Islet of Langerhans (tissue), 1 donor: ENCODE results near the gene CREBL2.
"Not testable (repeated sequence)": the region's sequence is repeated elsewhere in the genome, so short reads cannot be mapped to it uniquely, and the experiment has no call there.

Experiments
- FAIRE-seq: peaks from one replicate; lab custom pipeline; 2011; peaks lifted over from hg19 to GRCh38; lab: Jason Lieb, UNC

The CREBL2 gene

GRCh38 chr12:12639995-12640394, 28.3 kb downstream of the CREBL2 start:
- not testable (repeated sequence) for FAIRE-seq

GRCh38 chr12:12641650-12642049, 30.0 kb downstream of the CREBL2 start:
- FAIRE-seq = no peak

- no peak for FAIRE-seq
Observed at GRCh38 chr12:12642916-12643315, 31.2 kb downstream of the CREBL2 start.

GRCh38 chr12:12645485-12645884, 33.8 kb downstream of the CREBL2 start:
- no peak for FAIRE-seq

- FAIRE-seq = not testable (repeated sequence)
Observed at GRCh38 chr12:12645968-12646367, 34.3 kb downstream of the CREBL2 start.

- no peak for FAIRE-seq
Observed at GRCh38 chr12:12646483-12647072, 34.9 kb downstream of the CREBL2 start.

- no peak for FAIRE-seq
Observed at GRCh38 chr12:12648284-12648683, 36.6 kb downstream of the CREBL2 start.

GRCh38 chr12:12648951-12649650, 37.4 kb downstream of the CREBL2 start:
- no peak for FAIRE-seq

- no peak for FAIRE-seq
Observed at GRCh38 chr12:12651752-12652151, 40.1 kb downstream of the CREBL2 start.

- FAIRE-seq = not testable (repeated sequence)
Observed at GRCh38 chr12:12652704-12653103, 41.0 kb downstream of the CREBL2 start.

GRCh38 chr12:12653922-12654321, 42.2 kb downstream of the CREBL2 start:
- FAIRE-seq = no peak

- no peak for FAIRE-seq
Observed at GRCh38 chr12:12654691-12655460, 43.2 kb downstream of the CREBL2 start.

GRCh38 chr12:12660201-12660600, 48.5 kb downstream of the CREBL2 start:
- no peak for FAIRE-seq

GRCh38 chr12:12661086-12661856, 49.6 kb downstream of the CREBL2 start:
- FAIRE-seq = no peak

- no peak for FAIRE-seq
Observed at GRCh38 chr12:12663644-12664294, 52.1 kb downstream of the CREBL2 start.

- FAIRE-seq = no peak
Observed at GRCh38 chr12:12665194-12665593, 53.5 kb downstream of the CREBL2 start.

- no peak for FAIRE-seq
Observed at GRCh38 chr12:12668005-12668404, 56.3 kb downstream of the CREBL2 start.

- no peak for FAIRE-seq
Observed at GRCh38 chr12:12669020-12669419, 57.3 kb downstream of the CREBL2 start.

- no peak for FAIRE-seq
Observed at GRCh38 chr12:12671850-12672660, 60.4 kb downstream of the CREBL2 start.

- FAIRE-seq = no peak
Observed at GRCh38 chr12:12673296-12673695, 61.6 kb downstream of the CREBL2 start.

- FAIRE-seq = peak; percentile 58
Observed at GRCh38 chr12:12676605-12677004, 64.9 kb downstream of the CREBL2 start.
